Endodermal cell (in vitro differentiated cells): Measurements from ENCODE around the gene CTSO. TPM values are rescaled to one million over a fixed set of nuclear protein-coding genes. Genes with fewer than 3 reads are reported as not detected.

Experiments
- DNase-seq: peaks from one replicate; pipeline ENCODE4 v3.0.0-alpha.2; 2017
- H3K27ac ChIP-seq: 2 replicates; pipeline ENCODE4 v1.5.1; 2013; ENCODE audit warnings: mild to moderate bottlenecking, low read depth, low read length, moderate library complexity
- H3K27me3 ChIP-seq: 2 replicates; pipeline ENCODE4 v1.6.1; 2013; ENCODE audit warnings: mild to moderate bottlenecking, low read length, moderate library complexity; ENCODE audit not compliant: insufficient read depth, control insufficient read depth, poor library complexity, severe bottlenecking
- H3K36me3 ChIP-seq: 2 replicates; pipeline ENCODE4 v1.7.0; 2013; ENCODE audit warnings: mild to moderate bottlenecking, low read length, moderate library complexity; ENCODE audit not compliant: control insufficient read depth, insufficient read depth
- H3K4me1 ChIP-seq: one replicate; pipeline ENCODE4 v1.7.0; 2013; ENCODE audit warnings: low read length; ENCODE audit not compliant: control insufficient read depth, insufficient read depth
- H3K4me3 ChIP-seq: 2 replicates; pipeline ENCODE4 v1.5.1; 2013; ENCODE audit warnings: mild to moderate bottlenecking, low read length, moderate library complexity
- H3K9ac ChIP-seq: 2 replicates; pipeline ENCODE4 v1.6.1; 2013; ENCODE audit warnings: mild to moderate bottlenecking, low read length, moderate library complexity; ENCODE audit not compliant: poor library complexity, severe bottlenecking; ENCODE audit errors: extremely low read depth
- H3K9me3 ChIP-seq: 2 replicates; pipeline ENCODE4 v1.6.1; 2013; ENCODE audit warnings: mild to moderate bottlenecking, low read length, moderate library complexity; ENCODE audit not compliant: control insufficient read depth
- H3K27ac Mint-ChIP-seq: 2 replicates; pipeline ENCODE4 v1.8.0; 2020; ENCODE audit warnings: mixed read lengths
- H3K27me3 Mint-ChIP-seq: 2 replicates; pipeline ENCODE4 v1.8.0; 2021; ENCODE audit warnings: mild to moderate bottlenecking, mixed read lengths; ENCODE audit not compliant: insufficient read depth
- H3K36me3 Mint-ChIP-seq: 2 replicates; pipeline ENCODE4 v1.8.0; 2020; ENCODE audit warnings: low read depth, mixed read lengths
- H3K4me1 Mint-ChIP-seq: 2 replicates; pipeline ENCODE4 v1.8.0; 2020; ENCODE audit warnings: mixed read lengths
- H3K4me3 Mint-ChIP-seq: 2 replicates; pipeline ENCODE4 v1.8.0; 2020; ENCODE audit warnings: mild to moderate bottlenecking, moderate library complexity, mixed read lengths
- H3K9me3 Mint-ChIP-seq: 2 replicates; pipeline ENCODE4 v1.8.0; 2020; ENCODE audit warnings: mild to moderate bottlenecking, mixed read lengths
- CTCF ChIP-seq: fragments of 200-600 bp; sonication (generic); conservative IDR thresholded peaks from 2 replicates; pipeline ENCODE4 v1.5.0; 2021; ENCODE audit warnings: antibody characterized with exemption, mild to moderate bottlenecking
- WGBS, 2 experiments: methylation state at CpG; one replicate each; pipeline versions ENCODE4 v1.1.5 to v1.1.7; 2013; ENCODE audit warnings: missing lambda C conversion rate in 2 of 2, mixed read lengths in 1 of 2; ENCODE audit not compliant: insufficient coverage in 1 of 2, insufficient read length in 1 of 2; 5-methylcytosine and 5-hydroxymethylcytosine counted together
- total RNA-seq, 2 donors: library from RNA; stranded (reverse); fragmentation: NEBNext Ultra II Directional in 1 of 2; extraction: Animal tissue kit (Norgen Biotek cat#: 25700) in 1 of 2; gene quantifications; 2 replicates in 1 of 2; 3 replicates in 1 of 2; pipeline ENCODE4 v1.2.1, GENCODE V29; 2021

The CTSO gene
- total RNA-seq, 2 donors from 2014 or later: 4.2 to 5.4 TPM

GRCh38 chr4:155995069-155995468, 41.4 kb upstream of the CTSO start:
- peaks cover 4% of the 10 kb centered on the region for H3K4me1 Mint-ChIP-seq
- no peaks in the 10 kb centered on the region for H3K4me1 ChIP-seq
- H3K4me3 ChIP-seq: no peak overlapping the region
- no peak overlapping the region for H3K4me3 Mint-ChIP-seq
- peaks cover 6% of the 10 kb centered on the region for H3K27me3 Mint-ChIP-seq
- no peak overlapping the region for H3K27ac Mint-ChIP-seq
- H3K36me3 Mint-ChIP-seq: no peaks in the 10 kb centered on the region
- no peak overlapping the region for H3K27ac ChIP-seq
- H3K36me3 ChIP-seq: no peaks in the 10 kb centered on the region
- H3K9me3 Mint-ChIP-seq: no peaks in the 10 kb centered on the region
- no peak for DNase-seq
- no peak overlapping the region for H3K9ac ChIP-seq
- H3K9me3 ChIP-seq: no peaks in the 10 kb centered on the region
- no peak for TF ChIP-seq CTCF
- H3K27me3 ChIP-seq: no peaks in the 10 kb centered on the region

- H3K9ac ChIP-seq: no peak overlapping the region
- WGBS, 2 experiments: 80 to 97% methylated on average over 1 to 4 of the region's 4 CpGs
- peaks cover 4% of the 10 kb centered on the region for H3K36me3 Mint-ChIP-seq
- peaks cover 6% of the 10 kb centered on the region for H3K9me3 Mint-ChIP-seq
- H3K27me3 Mint-ChIP-seq: no peaks in the 10 kb centered on the region
- H3K27ac Mint-ChIP-seq: no peak overlapping the region
- DNase-seq: no peak
- no peak overlapping the region for H3K4me3 Mint-ChIP-seq
- H3K9me3 ChIP-seq: peaks cover 11% of the 10 kb centered on the region
- no peaks in the 10 kb centered on the region for H3K4me1 ChIP-seq
- no peak overlapping the region for H3K4me3 ChIP-seq
- no peaks in the 10 kb centered on the region for H3K27me3 ChIP-seq
- no peaks in the 10 kb centered on the region for H3K36me3 ChIP-seq
- TF ChIP-seq CTCF: no peak
- H3K4me1 Mint-ChIP-seq: peaks cover 2% of the 10 kb centered on the region
- H3K27ac ChIP-seq: peak overlapping the region; percentile 87
Measured at GRCh38 chr4:155984106-155984797, 30.6 kb upstream of the CTSO start.

- Histone ChIP-seq H3K4me3 (no peak overlapping the region), H3K9ac (no peak overlapping the region), H3K27ac (no peak overlapping the region), H3K36me3 (no peaks in the 10 kb centered on the region), H3K27me3 (no peaks in the 10 kb centered on the region), H3K9me3 (peaks cover 21% of the 10 kb centered on the region), H3K4me1 (no peaks in the 10 kb centered on the region)
- H3K27ac Mint-ChIP-seq: no peak overlapping the region
- WGBS, 2 experiments: 63 to 100% methylated on average over 1 to 2 of the region's 2 CpGs
- TF ChIP-seq CTCF: no peak
- DNase-seq: no peak
- peaks cover 4% of the 10 kb centered on the region for H3K36me3 Mint-ChIP-seq
- H3K27me3 Mint-ChIP-seq: no peaks in the 10 kb centered on the region
- H3K4me1 Mint-ChIP-seq: peaks cover 2% of the 10 kb centered on the region
- no peak overlapping the region for H3K4me3 Mint-ChIP-seq
- peaks cover 16% of the 10 kb centered on the region for H3K9me3 Mint-ChIP-seq
Measured at GRCh38 chr4:155982736-155983385, 29.2 kb upstream of the CTSO start.
